Left ventricle myocardium superior (tissue), 1 donor: ENCODE data around the gene EVA1C. TPM values are rescaled to one million over a fixed set of nuclear protein-coding genes. Genes with fewer than 3 reads are reported as not detected.
"Not testable (repeated sequence)": the region's sequence is repeated elsewhere in the genome, so short reads cannot be mapped to it uniquely, and the experiment has no call there.

ENCODE experiments used
- ATAC-seq: fragments of 200-7000 bp; cut with Tn5 transposase; one replicate; pipeline ENCODE4 v1.9.1; 2020; ENCODE audit warnings: mild to moderate bottlenecking, moderate library complexity
- DNase-seq: peaks from one replicate; pipeline ENCODE4 v3.0.0-alpha.2; 2020
- intact Hi-C: fragments of 100-400 bp; cut with micrococcal nuclease; formaldehyde crosslinking; loops from one replicate; pipeline ENCODE4 v1.11.0; 2022
- long read RNA-seq: library from polyadenylated mRNA; unstranded; transcript quantifications from one replicate; pipeline ENCODE4 v2.0.0, GENCODE V29; 2021
- total RNA-seq: library from RNA; stranded (reverse); fragmentation: NEBNext Ultra II Directional; extraction: Animal tissue kit (Norgen Biotek cat#: 25700); gene quantifications from one replicate; pipeline ENCODE4 v1.2.1, GENCODE V29; 2021
- donor health status: DM: no; HTN: yes; CAD: no; lungs with severe emphysema.

Gene EVA1C
- total RNA-seq = 13.6 TPM
- long read RNA-seq, transcript EVA1C-201 (8 exons, 1,998 nt) = major isoform, 13 of 34 reads
- long read RNA-seq, partial matches to known transcripts = 2 of 34 reads
- long read RNA-seq, other reads (novel, unspliced or antisense) = 15 of 34 reads

- ATAC-seq = peak; percentile 72
- intact Hi-C loops = no loop called here
- peak; percentile 87 for DNase-seq
Observed at GRCh38 chr21:32412162-32413014, at the start of gene EVA1C. TSS of gene EVA1C (plus strand) at chr21:32412706. CDS start at chr21:32412854, 148 bp downstream.

GRCh38 chr21:32364387-32364786 is 48.1 kb upstream of the EVA1C start:
- ATAC-seq = peak; percentile 74
- intact Hi-C loops = no loop called here
- peak; percentile 41 for DNase-seq

GRCh38 chr21:32364796-32365195 is 47.7 kb upstream of the EVA1C start:
- ATAC-seq (peak; percentile 37), DNase-seq (no peak)
- intact Hi-C loops = no loop called here

- DNase-seq = no peak
- no peak for ATAC-seq
- intact Hi-C loops = no loop called here
Observed at GRCh38 chr21:32366191-32366590, 46.3 kb upstream of the EVA1C start.

GRCh38 chr21:32367158-32367557 is 45.3 kb upstream of the EVA1C start:
- intact Hi-C loops = no loop called here
- peak; percentile 20 for ATAC-seq
- no peak for DNase-seq

GRCh38 chr21:32368386-32368785 is 44.1 kb upstream of the EVA1C start:
- intact Hi-C loops = no loop called here
- DNase-seq (no peak), ATAC-seq (no peak)

GRCh38 chr21:32368961-32369360 is 43.5 kb upstream of the EVA1C start:
- DNase-seq, ATAC-seq, intact Hi-C loops: not testable (repeated sequence)

- no peak for ATAC-seq
- no peak for DNase-seq
- intact Hi-C loops = no loop called here
Observed at GRCh38 chr21:32370998-32371766, 41.3 kb upstream of the EVA1C start.

- ATAC-seq = peak; percentile 53
- no peak for DNase-seq
- intact Hi-C loops = no loop called here
Observed at GRCh38 chr21:32371913-32372314, 40.6 kb upstream of the EVA1C start.

GRCh38 chr21:32372755-32373154 is 39.8 kb upstream of the EVA1C start:
- ATAC-seq = peak; percentile 58
- intact Hi-C loops = no loop called here

GRCh38 chr21:32377506-32377905 is 35.0 kb upstream of the EVA1C start:
- intact Hi-C loops = no loop called here
- no peak for ATAC-seq

More at GRCh38 chr21:32372755-32373154, 39.8 kb upstream of the EVA1C start:
- no peak for DNase-seq

GRCh38 chr21:32377991-32378390 is 34.5 kb upstream of the EVA1C start:
- no peak for DNase-seq
- ATAC-seq = no peak
- intact Hi-C loops = no loop called here

More at GRCh38 chr21:32377506-32377905, 35.0 kb upstream of the EVA1C start:
- DNase-seq = no peak

- peak; percentile 91 for ATAC-seq
- DNase-seq = peak; percentile 46
- intact Hi-C loops = no loop called here
Observed at GRCh38 chr21:32378956-32379355, 33.5 kb upstream of the EVA1C start.

GRCh38 chr21:32380940-32381339 is 31.6 kb upstream of the EVA1C start:
- DNase-seq = no peak
- ATAC-seq = no peak
- intact Hi-C loops = no loop called here

GRCh38 chr21:32381571-32381970 is 30.9 kb upstream of the EVA1C start:
- ATAC-seq = no peak

GRCh38 chr21:32382108-32382644 is 30.3 kb upstream of the EVA1C start:
- intact Hi-C loops = no loop called here
- ATAC-seq = no peak

More at GRCh38 chr21:32381571-32381970, 30.9 kb upstream of the EVA1C start:
- intact Hi-C loops = no loop called here
- DNase-seq = no peak

GRCh38 chr21:32383812-32384211 is 28.7 kb upstream of the EVA1C start:
- no peak for DNase-seq
- intact Hi-C loops = no loop called here
- no peak for ATAC-seq

More at GRCh38 chr21:32382108-32382644, 30.3 kb upstream of the EVA1C start:
- DNase-seq = no peak

GRCh38 chr21:32386195-32386870 is 26.2 kb upstream of the EVA1C start:
- intact Hi-C loops = no loop called here
- DNase-seq = peak; percentile 71
- peak; percentile 89 for ATAC-seq

- intact Hi-C loops = no loop called here
- ATAC-seq = no peak
Observed at GRCh38 chr21:32387151-32387550, 25.4 kb upstream of the EVA1C start.

More at GRCh38 chr21:32387151-32387550, 25.4 kb upstream of the EVA1C start:
- DNase-seq = no peak
